Psoas muscle (tissue), 8 donors: ENCODE results near the gene OR10A7. TPM values are rescaled to one million over a fixed set of nuclear protein-coding genes. Genes with fewer than 3 reads are reported as not detected.
"Not testable (repeated sequence)": the region's sequence is repeated elsewhere in the genome, so short reads cannot be mapped to it uniquely, and the experiment has no call there.

ENCODE experiments used
- ATAC-seq, 4 donors: fragments of 200-7000 bp; cut with Tn5 transposase; one replicate each; pipeline ENCODE4 v1.9.1; 2020; ENCODE audit warnings: moderate library complexity in 3 of 4, mild to moderate bottlenecking in 2 of 4
- DNase-seq, 2 donors: peaks; one replicate each; pipeline ENCODE4 v3.0.0-alpha.2; 2020
- H3K27ac ChIP-seq: fragments of 200-600 bp; one replicate; pipeline ENCODE4 v1.8.0; 2022
- H3K27me3 ChIP-seq, 3 donors: fragments of 200-600 bp in 1 of 3; one replicate each; pipeline versions ENCODE4 v1.6.1 to v1.8.0; 2013 to 2022; ENCODE audit warnings: low read length in 2 of 3, mild to moderate bottlenecking in 2 of 3, moderate library complexity in 1 of 3; ENCODE audit not compliant: insufficient read depth in 3 of 3
- H3K36me3 ChIP-seq, 2 donors: fragments of 200-600 bp in 1 of 2; one replicate each; pipeline versions ENCODE4 v1.6.1 to v1.8.0; 2013 to 2022; ENCODE audit warnings: low read depth in 1 of 2, mild to moderate bottlenecking in 1 of 2, moderate library complexity in 1 of 2; ENCODE audit not compliant: insufficient read depth in 1 of 2
- H3K4me1 ChIP-seq: fragments of 200-600 bp; one replicate; pipeline ENCODE4 v1.8.0; 2022
- H3K4me3 ChIP-seq: fragments of 200-600 bp; one replicate; pipeline ENCODE4 v1.8.0; 2022; ENCODE audit warnings: mild to moderate bottlenecking
- H3K9me3 ChIP-seq: fragments of 200-600 bp; one replicate; pipeline ENCODE4 v1.8.0; 2022
- WGBS, 3 donors: extraction: QIAGEN DNeasy Blood & Tissue Kit; methylation state at CpG; one replicate each; pipeline versions ENCODE4 v1.1.6 to v1.1.7; 2013; 5-methylcytosine and 5-hydroxymethylcytosine counted together
- intact Hi-C, 2 donors: fragments of 100-400 bp; cut with DNase I; formaldehyde crosslinking; loops; one replicate each; pipeline versions ENCODE4 v1.11.0 to v1.14.2; 2022
- long read RNA-seq, 2 donors: library from polyadenylated mRNA; unstranded; transcript quantifications; one replicate each; pipeline ENCODE4 v2.0.0, GENCODE V29; 2021
- polyA plus RNA-seq, 3 donors: library from polyadenylated mRNA; stranded (reverse); fragments of 200-250 nt; gene quantifications; one replicate each; pipeline ENCODE4 v1.2.3, GENCODE V29; 2013
- total RNA-seq, 4 donors: library from RNA; stranded (reverse); fragmentation: NEBNext Ultra II Directional in 2 of 4; extraction: Animal tissue kit (Norgen Biotek cat#: 25700) in 2 of 4; gene quantifications; one replicate each; pipeline versions ENCODE4 v1.2.1 to v1.2.4, GENCODE V29; 2021 to 2023
- TF ChIP-seq, protein P1 (sequence below): fragments of 200-600 bp; IDR thresholded peaks from one replicate; pipeline ENCODE4 v1.8.0; 2022; ENCODE audit warnings: antibody characterized with exemption
- donor health status: healthy with polysubstance abuse.
- donor health status: DM: no; HTN: no; CAD: no; lungs with moderate emphysema.
- donor health status: Bipolar disorder and iron deficiency.
- donor health status: healthy.
- donor health status: DM: yes; HTN: yes; CAD: no.
- donor health status: DM: no; HTN: no; CAD: no.
- donor health status: DM: no; HTN: no; CAD: no.
- donor health status: DM: yes; HTN: yes; CAD: no.

Gene OR10A7, protein sequence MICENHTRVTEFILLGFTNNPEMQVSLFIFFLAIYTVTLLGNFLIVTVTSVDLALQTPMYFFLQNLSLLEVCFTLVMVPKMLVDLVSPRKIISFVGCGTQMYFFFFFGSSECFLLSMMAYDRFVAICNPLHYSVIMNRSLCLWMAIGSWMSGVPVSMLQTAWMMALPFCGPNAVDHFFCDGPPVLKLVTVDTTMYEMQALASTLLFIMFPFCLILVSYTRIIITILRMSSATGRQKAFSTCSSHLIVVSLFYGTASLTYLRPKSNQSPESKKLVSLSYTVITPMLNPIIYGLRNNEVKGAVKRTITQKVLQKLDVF
- total RNA-seq: not detected
- not detected for polyA plus RNA-seq
- long read RNA-seq, donor 1: 0 reads
- long read RNA-seq, donor 2: 0 reads

DNA sequence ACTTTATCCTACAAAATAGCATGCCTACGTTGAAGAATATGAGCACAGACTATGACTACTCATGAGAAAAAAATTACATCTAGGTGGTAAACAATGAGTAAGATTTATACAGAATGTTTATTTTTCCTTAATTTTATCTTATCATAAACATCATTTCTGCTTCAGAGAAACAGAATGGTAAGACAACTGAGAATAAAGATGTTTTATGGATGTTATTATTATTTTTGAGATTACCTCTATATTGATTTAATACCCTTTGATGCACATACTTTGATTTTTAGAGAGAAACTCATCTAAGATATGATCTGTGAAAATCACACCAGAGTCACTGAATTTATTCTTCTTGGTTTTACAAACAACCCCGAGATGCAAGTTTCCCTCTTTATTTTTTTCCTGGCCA, at the start of gene OR10A7:
OR10A7 (plus strand) TSS at position 301 of the 400 bp plus-strand sequence; CDS start at position 301, 0 bp downstream.
- ATAC-seq (no peak), DNase-seq (no peak)
- Histone ChIP-seq H3K27ac (no peak within 1 kb of the TSS), H3K4me1 (no peaks in the 10 kb centered on the region), H3K27me3 (no peaks in the 10 kb centered on the region), H3K36me3 (no peaks in the 10 kb centered on the region), H3K9me3 (no peaks in the 10 kb centered on the region), H3K4me3 (no peak within 1 kb of the TSS)
- intact Hi-C loops: no loop called here
- WGBS, 3 donors: 89 to 91% (median 89%) methylated on average over 2 of the region's 2 CpGs
- TF ChIP-seq, protein P1, sequence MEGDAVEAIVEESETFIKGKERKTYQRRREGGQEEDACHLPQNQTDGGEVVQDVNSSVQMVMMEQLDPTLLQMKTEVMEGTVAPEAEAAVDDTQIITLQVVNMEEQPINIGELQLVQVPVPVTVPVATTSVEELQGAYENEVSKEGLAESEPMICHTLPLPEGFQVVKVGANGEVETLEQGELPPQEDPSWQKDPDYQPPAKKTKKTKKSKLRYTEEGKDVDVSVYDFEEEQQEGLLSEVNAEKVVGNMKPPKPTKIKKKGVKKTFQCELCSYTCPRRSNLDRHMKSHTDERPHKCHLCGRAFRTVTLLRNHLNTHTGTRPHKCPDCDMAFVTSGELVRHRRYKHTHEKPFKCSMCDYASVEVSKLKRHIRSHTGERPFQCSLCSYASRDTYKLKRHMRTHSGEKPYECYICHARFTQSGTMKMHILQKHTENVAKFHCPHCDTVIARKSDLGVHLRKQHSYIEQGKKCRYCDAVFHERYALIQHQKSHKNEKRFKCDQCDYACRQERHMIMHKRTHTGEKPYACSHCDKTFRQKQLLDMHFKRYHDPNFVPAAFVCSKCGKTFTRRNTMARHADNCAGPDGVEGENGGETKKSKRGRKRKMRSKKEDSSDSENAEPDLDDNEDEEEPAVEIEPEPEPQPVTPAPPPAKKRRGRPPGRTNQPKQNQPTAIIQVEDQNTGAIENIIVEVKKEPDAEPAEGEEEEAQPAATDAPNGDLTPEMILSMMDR: no peak

DNA sequence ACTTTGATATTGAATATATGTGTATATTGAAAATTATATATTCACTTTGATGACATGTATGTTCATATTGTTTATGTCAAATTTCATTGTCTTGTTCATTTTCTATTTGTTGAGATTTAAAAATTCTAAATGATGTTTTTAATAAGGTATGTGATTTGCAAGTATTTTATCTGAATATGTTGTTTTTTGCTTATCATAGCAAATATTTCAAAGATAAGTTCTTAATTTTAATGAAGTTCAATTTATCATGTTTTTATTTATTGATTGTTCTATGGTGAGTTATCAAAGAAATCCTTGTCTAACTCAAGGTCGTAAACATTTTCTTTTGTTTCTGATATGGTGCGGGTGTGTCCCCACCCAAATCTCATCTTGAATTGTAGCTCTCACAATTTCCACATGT, 49.4 kb upstream of the OR10A7 start:
- Histone ChIP-seq H3K9me3 (no peaks in the 10 kb centered on the region), H3K4me1 (no peaks in the 10 kb centered on the region), H3K36me3 (no peaks in the 10 kb centered on the region), H3K4me3 (no peak overlapping the region), H3K27me3 (no peaks in the 10 kb centered on the region), H3K27ac (no peak overlapping the region)
- intact Hi-C loops: no loop called here
- 93 to 98% (median 95%) methylated on average over 2 of the region's 2 CpGs for WGBS, 3 donors
- ATAC-seq: no peak
- DNase-seq: no peak
- TF ChIP-seq, protein P1: no peak

DNA sequence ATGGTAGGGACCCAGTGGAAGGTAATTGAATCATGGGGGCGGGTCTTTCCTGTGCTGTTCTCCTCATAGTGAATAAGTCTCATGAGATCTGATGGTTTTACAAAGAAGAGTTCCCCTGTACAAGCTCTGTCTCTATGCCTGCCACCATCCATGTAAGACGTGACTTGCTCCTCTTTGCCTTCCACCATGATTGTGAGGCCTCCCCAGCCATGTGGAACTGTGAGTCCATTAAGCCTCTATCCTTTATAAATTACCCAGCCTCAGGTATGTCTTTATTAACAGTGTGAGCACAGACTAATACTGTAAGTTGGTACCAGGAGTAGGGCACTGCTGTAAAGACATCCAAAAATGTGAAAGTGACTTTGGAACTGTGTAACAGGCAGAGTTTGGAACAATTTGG, 49.0 kb upstream of the OR10A7 start:
- ATAC-seq, H3K27me3 ChIP-seq, intact Hi-C loops, H3K27ac ChIP-seq, H3K36me3 ChIP-seq, DNase-seq, H3K4me1 ChIP-seq, H3K9me3 ChIP-seq, H3K4me3 ChIP-seq: not testable (repeated sequence)
- WGBS, 3 donors: 60 to 68% (median 62%) methylated on average over 2 of the region's 2 CpGs

DNA sequence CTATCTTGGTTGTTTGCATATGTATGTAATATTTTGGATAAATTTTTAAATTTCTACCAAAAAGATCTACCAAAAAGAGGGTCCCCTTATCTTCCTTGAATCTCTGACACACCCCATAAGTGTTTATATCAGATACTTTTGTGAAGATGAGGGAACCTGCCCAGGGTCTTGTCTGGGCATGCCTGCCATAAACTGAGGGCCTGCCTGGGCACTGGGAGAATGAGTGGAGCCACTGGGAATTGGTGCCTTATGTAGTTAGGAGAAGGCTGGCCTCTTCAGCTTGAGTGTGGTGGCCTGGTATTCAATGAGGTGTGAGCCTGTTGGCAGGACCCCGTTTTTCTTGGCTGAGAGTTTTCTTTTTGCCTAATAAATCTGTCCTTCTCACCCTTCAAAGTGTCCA, 48.1 kb upstream of the OR10A7 start:
- 29 to 39% (median 37%) methylated on average over 1 of the region's 1 CpG for WGBS, 3 donors
- TF ChIP-seq, protein P1: no peak
- Histone ChIP-seq H3K27me3 (no peaks in the 10 kb centered on the region), H3K4me1 (no peaks in the 10 kb centered on the region), H3K9me3 (no peaks in the 10 kb centered on the region), H3K4me3 (no peak overlapping the region), H3K36me3 (no peaks in the 10 kb centered on the region), H3K27ac (no peak overlapping the region)
- DNase-seq (no peak), ATAC-seq (no peak)
- intact Hi-C loops: no loop called here

DNA sequence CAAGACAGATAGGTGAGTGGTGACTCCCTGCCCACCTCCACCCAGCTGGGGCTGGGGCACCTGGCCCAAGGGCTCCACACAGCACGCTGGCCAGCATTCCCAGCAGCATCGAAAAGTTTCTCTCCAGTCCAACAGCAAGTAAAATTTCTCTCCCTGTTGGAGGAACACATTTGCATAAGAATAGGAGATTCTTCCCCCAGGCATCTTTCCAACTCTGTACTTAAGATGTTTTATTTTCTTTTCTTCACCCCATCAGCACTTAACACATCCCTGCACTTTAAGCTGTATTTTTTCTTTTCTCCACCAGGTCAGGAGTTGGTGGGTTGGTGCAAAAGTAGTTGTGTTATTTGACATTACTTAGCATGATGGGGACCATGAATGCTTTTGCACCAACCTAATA, 47.4 kb upstream of the OR10A7 start:
- Histone ChIP-seq H3K9me3 (no peaks in the 10 kb centered on the region), H3K27ac (no peak overlapping the region), H3K4me1 (no peaks in the 10 kb centered on the region), H3K36me3 (no peaks in the 10 kb centered on the region), H3K4me3 (no peak overlapping the region), H3K27me3 (no peaks in the 10 kb centered on the region)
- no peak for DNase-seq
- TF ChIP-seq, protein P1: no peak
- no peak for ATAC-seq
- intact Hi-C loops: no loop called here
- WGBS, 3 donors: 81 to 92% (median 84%) methylated on average over 2 of the region's 2 CpGs
